Breast epithelium (tissue), 3 donors: ENCODE measurements around the gene IFITM10.

ENCODE experiments used
- POLR2A ChIP-seq: fragments of 450-650 bp; IDR thresholded peaks from one replicate; pipeline ENCODE4 v1.6.1; 2016; ENCODE audit warnings: antibody characterized with exemption, mild to moderate bottlenecking, moderate library complexity
- POLR2AphosphoS5 ChIP-seq, 3 donors: sonication (generic); formaldehyde crosslinking; IDR thresholded peaks; one replicate each; pipeline ENCODE4 v1.6.1; 2017; ENCODE audit warnings: antibody characterized with exemption in 3 of 3
- TF ChIP-seq, protein P1 (sequence below), 3 donors: fragments of 450-650 bp; IDR thresholded peaks; one replicate each; pipeline ENCODE4 v1.5.1; 2016 to 2017; ENCODE audit warnings: antibody characterized with exemption in 3 of 3, mild to moderate bottlenecking in 3 of 3, moderate library complexity in 3 of 3

DNA sequence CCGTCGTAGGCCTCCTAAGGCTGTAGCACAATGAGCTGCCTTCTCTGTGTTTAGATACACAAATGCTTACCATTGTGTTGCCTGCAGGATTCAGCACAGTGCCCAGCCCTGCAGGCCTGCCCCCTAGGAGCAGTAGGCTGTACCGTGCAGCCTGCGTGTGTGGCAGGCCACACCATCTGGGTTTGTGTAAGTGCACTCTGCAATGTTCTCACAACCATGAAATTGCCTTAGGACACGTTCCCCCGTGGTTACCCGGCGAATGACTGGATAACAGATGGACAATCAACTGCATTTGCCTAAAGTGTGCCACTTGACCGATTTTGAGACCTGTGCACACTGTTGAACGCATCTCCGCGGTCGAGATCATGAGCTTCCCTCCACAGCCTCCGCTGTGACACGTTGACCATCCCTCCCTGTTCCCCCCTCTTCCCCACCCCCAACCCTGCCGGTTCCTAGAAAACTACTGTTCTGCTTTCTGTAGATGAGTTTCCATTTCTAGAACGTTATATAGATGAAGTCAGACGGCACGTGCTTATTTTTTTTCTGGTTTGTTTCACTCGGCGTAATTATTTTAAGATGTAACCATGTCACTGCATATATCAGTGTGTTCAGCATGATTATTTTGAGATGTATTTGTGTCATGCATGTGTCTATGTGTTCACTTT, 35.5 kb upstream of the IFITM10 start:
- TF ChIP-seq, protein P1, sequence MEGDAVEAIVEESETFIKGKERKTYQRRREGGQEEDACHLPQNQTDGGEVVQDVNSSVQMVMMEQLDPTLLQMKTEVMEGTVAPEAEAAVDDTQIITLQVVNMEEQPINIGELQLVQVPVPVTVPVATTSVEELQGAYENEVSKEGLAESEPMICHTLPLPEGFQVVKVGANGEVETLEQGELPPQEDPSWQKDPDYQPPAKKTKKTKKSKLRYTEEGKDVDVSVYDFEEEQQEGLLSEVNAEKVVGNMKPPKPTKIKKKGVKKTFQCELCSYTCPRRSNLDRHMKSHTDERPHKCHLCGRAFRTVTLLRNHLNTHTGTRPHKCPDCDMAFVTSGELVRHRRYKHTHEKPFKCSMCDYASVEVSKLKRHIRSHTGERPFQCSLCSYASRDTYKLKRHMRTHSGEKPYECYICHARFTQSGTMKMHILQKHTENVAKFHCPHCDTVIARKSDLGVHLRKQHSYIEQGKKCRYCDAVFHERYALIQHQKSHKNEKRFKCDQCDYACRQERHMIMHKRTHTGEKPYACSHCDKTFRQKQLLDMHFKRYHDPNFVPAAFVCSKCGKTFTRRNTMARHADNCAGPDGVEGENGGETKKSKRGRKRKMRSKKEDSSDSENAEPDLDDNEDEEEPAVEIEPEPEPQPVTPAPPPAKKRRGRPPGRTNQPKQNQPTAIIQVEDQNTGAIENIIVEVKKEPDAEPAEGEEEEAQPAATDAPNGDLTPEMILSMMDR (IDR thresholded peaks at IDR 0.05) = no peak
- no peak for TF ChIP-seq POLR2AphosphoS5 (IDR thresholded peaks at IDR 0.05)
- no peak for TF ChIP-seq POLR2A
